ENCODE results near the gene PIEZO2. TPM values are rescaled to one million over a fixed set of nuclear protein-coding genes. Genes with fewer than 3 reads are reported as not detected.

The PIEZO2 gene
- total and polyA plus RNA-seq, 4 donors, result 2.6 to 233 (median 18.8) TPM

DNA sequence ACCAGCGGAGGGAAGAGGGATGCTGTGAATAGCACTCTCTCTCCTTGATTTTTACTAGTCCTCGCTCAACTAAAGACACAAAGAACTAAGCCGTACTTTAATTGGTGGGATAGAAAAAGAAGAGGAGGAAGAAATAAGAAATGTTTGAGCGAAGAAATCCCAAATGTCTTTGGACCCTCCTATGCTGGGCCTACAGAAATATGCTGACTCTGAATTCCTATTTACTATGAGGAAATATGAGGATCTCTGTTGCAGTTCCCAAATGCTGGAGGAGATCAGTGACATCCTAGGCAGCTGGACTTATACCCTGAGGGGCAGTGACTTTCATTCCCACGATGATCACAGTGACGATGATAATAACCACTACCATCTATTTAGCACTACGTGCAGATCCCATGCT is 16.6 kb upstream of the PIEZO2 start:
- Histone ChIP-seq H3K27me3 (ENCODE audit: control insufficient read depth in 3 of 3, insufficient read depth in 3 of 3, low read length in 2 of 3) (no peaks in the 10 kb centered on the region), H3K9ac (ENCODE audit: insufficient read depth in 1 of 2, low read length in 2 of 2) (no peak overlapping the region), H3K4me3 (no peak overlapping the region), H3K27ac (ENCODE audit: low read depth in 1 of 2, low read length in 1 of 2) (no peak overlapping the region), H3K9me3 (ENCODE audit: control insufficient read depth in 4 of 4, insufficient read depth in 3 of 4, low read length in 3 of 4) (no peaks in the 10 kb centered on the region), H3K4me1 (ENCODE audit: control insufficient read depth in 5 of 5, insufficient read depth in 5 of 5, low read length in 5 of 5) (peaks cover 0 to 5% (median 0%) of the 10 kb centered on the region in 5 donors), H3K36me3 (ENCODE audit: control insufficient read depth in 4 of 4, insufficient read depth in 4 of 4, low read length in 4 of 4) (no peaks in the 10 kb centered on the region)
- TF ChIP-seq, protein P1, sequence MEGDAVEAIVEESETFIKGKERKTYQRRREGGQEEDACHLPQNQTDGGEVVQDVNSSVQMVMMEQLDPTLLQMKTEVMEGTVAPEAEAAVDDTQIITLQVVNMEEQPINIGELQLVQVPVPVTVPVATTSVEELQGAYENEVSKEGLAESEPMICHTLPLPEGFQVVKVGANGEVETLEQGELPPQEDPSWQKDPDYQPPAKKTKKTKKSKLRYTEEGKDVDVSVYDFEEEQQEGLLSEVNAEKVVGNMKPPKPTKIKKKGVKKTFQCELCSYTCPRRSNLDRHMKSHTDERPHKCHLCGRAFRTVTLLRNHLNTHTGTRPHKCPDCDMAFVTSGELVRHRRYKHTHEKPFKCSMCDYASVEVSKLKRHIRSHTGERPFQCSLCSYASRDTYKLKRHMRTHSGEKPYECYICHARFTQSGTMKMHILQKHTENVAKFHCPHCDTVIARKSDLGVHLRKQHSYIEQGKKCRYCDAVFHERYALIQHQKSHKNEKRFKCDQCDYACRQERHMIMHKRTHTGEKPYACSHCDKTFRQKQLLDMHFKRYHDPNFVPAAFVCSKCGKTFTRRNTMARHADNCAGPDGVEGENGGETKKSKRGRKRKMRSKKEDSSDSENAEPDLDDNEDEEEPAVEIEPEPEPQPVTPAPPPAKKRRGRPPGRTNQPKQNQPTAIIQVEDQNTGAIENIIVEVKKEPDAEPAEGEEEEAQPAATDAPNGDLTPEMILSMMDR (IDR thresholded peaks at IDR 0.05; ENCODE audit: control extremely low read depth, extremely low read depth), result no peak
- DNase-seq (no peak), ATAC-seq (ENCODE audit: insufficient read depth, low FRiP score) (no peak)
- WGBS, 2 donors, result 95 to 96% methylated on average over 7 of the region's 7 CpGs

DNA sequence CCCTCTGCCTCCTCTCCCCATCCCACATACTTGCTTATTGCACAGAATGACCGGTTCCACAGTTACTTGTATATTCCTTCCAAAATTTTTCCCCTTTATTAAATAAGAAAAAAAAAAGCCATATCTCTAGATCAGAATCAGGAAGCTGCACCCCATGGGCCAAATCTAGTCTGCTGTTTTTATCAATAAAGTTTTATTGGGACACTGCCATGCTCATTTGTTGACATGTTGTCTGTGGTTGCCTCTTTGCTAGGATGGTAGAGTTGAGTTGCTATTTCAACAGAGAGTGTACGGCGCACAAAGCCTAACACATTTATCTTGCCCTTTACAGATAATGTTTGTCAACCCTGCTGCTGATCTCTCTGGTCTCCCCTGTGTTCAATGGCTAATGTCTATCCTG is 15.8 kb upstream of the PIEZO2 start:
- WGBS, 2 donors, result 91 to 96% methylated on average over 3 of the region's 3 CpGs
- no peak overlapping the region for H3K9ac ChIP-seq (ENCODE audit: insufficient read depth in 1 of 2, low read length in 2 of 2)
- H3K4me3 ChIP-seq, result no peak overlapping the region
- no peaks in the 10 kb centered on the region for H3K27me3 ChIP-seq (ENCODE audit: control insufficient read depth in 3 of 3, insufficient read depth in 3 of 3, low read length in 2 of 3)
- TF ChIP-seq, protein P1 (IDR thresholded peaks at IDR 0.05; ENCODE audit: control extremely low read depth, extremely low read depth), result no peak
- H3K27ac ChIP-seq (ENCODE audit: low read depth in 1 of 2, low read length in 1 of 2), result no peak overlapping the region
- no peak for DNase-seq
- peaks cover 0 to 5% (median 2%) of the 10 kb centered on the region in 5 donors for H3K4me1 ChIP-seq (ENCODE audit: control insufficient read depth in 5 of 5, insufficient read depth in 5 of 5, low read length in 5 of 5)
- no peak for ATAC-seq (ENCODE audit: insufficient read depth, low FRiP score)
- no peaks in the 10 kb centered on the region for H3K9me3 ChIP-seq (ENCODE audit: control insufficient read depth in 4 of 4, insufficient read depth in 3 of 4, low read length in 3 of 4)
- H3K36me3 ChIP-seq (ENCODE audit: control insufficient read depth in 4 of 4, insufficient read depth in 4 of 4, low read length in 4 of 4), result no peaks in the 10 kb centered on the region

DNA sequence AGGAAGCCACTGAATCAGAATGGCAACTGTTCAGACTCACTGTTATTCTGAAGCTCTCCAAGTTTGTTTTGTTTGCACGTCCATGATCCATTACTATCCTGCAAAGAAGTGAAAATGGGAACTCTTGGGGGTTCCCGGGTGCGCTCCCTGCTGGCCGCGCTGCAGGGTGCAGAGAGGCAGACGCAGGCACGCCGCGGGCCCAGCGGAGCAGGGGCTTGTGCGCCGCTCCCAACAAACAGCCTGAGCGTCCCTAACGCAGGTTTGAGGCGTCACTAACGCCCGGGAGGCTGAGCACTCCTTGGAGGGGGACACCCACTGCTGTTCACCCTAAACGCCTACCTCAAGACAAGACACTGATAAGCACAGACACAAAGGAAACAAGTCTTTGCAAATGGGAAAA is 14.3 kb upstream of the PIEZO2 start:
- Histone ChIP-seq H3K27me3 (ENCODE audit: control insufficient read depth in 3 of 3, insufficient read depth in 3 of 3, low read length in 2 of 3) (no peaks in the 10 kb centered on the region), H3K27ac (ENCODE audit: low read depth in 1 of 2, low read length in 1 of 2) (no peak overlapping the region), H3K36me3 (ENCODE audit: control insufficient read depth in 4 of 4, insufficient read depth in 4 of 4, low read length in 4 of 4) (no peaks in the 10 kb centered on the region), H3K9me3 (ENCODE audit: control insufficient read depth in 4 of 4, insufficient read depth in 3 of 4, low read length in 3 of 4) (no peaks in the 10 kb centered on the region), H3K9ac (ENCODE audit: insufficient read depth in 1 of 2, low read length in 2 of 2) (no peak overlapping the region), H3K4me3 (no peak overlapping the region), H3K4me1 (ENCODE audit: control insufficient read depth in 5 of 5, insufficient read depth in 5 of 5, low read length in 5 of 5) (peaks cover 0 to 5% (median 3%) of the 10 kb centered on the region in 5 donors)
- DNase-seq, result peak; percentile 37 to 56 (median 47)
- ATAC-seq (ENCODE audit: insufficient read depth, low FRiP score), result peak; percentile 53
- TF ChIP-seq, protein P1 (IDR thresholded peaks at IDR 0.05; ENCODE audit: control extremely low read depth, extremely low read depth), result peak; percentile 14
- WGBS, 2 donors, result 15 to 16% methylated on average over 18 of the region's 18 CpGs

DNA sequence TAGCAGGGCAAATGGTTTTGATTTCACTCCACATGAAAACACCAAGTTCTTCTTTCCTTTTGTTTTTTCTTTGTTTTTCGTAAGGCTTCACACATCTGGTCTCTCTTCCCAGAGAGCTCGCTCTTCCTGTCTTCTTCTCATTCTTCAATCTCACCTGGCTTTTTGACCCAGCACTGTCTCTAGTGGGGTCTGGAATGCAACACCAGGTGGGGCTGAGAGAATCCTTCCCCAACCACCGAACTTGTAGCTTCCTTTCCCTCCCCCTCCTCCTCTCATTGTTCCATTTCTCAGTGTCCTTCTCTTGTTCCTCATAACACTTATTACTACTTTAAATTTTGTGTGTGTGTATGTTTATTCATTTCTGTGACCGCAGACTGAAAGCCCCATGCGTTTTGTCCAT is 13.5 kb upstream of the PIEZO2 start:
- Histone ChIP-seq H3K36me3 (ENCODE audit: control insufficient read depth in 4 of 4, insufficient read depth in 4 of 4, low read length in 4 of 4) (no peaks in the 10 kb centered on the region), H3K4me1 (ENCODE audit: control insufficient read depth in 5 of 5, insufficient read depth in 5 of 5, low read length in 5 of 5) (peaks cover 0 to 5% (median 3%) of the 10 kb centered on the region in 5 donors), H3K9me3 (ENCODE audit: control insufficient read depth in 4 of 4, insufficient read depth in 3 of 4, low read length in 3 of 4) (no peaks in the 10 kb centered on the region), H3K27ac (ENCODE audit: low read depth in 1 of 2, low read length in 1 of 2) (no peak overlapping the region), H3K27me3 (ENCODE audit: control insufficient read depth in 3 of 3, insufficient read depth in 3 of 3, low read length in 2 of 3) (no peaks in the 10 kb centered on the region), H3K4me3 (no peak overlapping the region), H3K9ac (ENCODE audit: insufficient read depth in 1 of 2, low read length in 2 of 2) (no peak overlapping the region)
- 76 to 77% methylated on average over 5 of the region's 5 CpGs for WGBS, 2 donors
- ATAC-seq (ENCODE audit: insufficient read depth, low FRiP score), result no peak
- no peak for DNase-seq
- TF ChIP-seq, protein P1 (IDR thresholded peaks at IDR 0.05; ENCODE audit: control extremely low read depth, extremely low read depth), result no peak
